Right renal cortex interstitium (tissue), 3 donors: ENCODE results near the gene PEX5L. TPM values are rescaled to one million over a fixed set of nuclear protein-coding genes. Genes with fewer than 3 reads are reported as not detected.

Experiments used
- DNase-seq, 3 donors: peaks; one replicate each; pipeline ENCODE4 v3.0.0-alpha.2; 2013; ENCODE audit warnings: low read depth in 3 of 3, low spot score in 2 of 3
- polyA plus RNA-seq, 3 donors: library from polyadenylated mRNA; unstranded; fragments of 120-200 nt; gene quantifications; one replicate each; pipeline ENCODE4 v1.2.1, GENCODE V29; 2013; ENCODE audit not compliant: insufficient read length in 3 of 3

The PEX5L gene
- polyA plus RNA-seq, 3 donors: 0.42 to 0.83 (median 0.50) TPM

DNA sequence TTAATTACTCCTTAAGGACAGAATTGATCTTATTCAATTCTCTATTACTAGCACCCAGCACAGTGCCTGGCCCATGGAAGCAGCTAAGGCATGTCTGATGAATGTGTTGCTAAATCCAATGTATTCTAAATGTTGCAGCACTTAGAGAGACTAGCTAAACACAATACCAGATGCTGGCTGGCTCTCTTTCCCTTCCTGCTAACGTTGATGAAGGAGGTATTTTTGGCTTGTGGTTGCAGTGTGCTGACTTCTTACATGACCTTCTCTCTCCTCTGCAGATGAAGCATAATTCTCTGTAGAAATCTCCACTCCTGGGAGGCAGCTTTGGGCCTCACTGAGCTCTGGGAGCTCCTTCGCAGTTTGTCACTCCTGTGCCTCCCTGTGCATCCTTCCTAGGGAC lies 183.6 kb downstream of the PEX5L start:
- DNase-seq: no peak

DNA sequence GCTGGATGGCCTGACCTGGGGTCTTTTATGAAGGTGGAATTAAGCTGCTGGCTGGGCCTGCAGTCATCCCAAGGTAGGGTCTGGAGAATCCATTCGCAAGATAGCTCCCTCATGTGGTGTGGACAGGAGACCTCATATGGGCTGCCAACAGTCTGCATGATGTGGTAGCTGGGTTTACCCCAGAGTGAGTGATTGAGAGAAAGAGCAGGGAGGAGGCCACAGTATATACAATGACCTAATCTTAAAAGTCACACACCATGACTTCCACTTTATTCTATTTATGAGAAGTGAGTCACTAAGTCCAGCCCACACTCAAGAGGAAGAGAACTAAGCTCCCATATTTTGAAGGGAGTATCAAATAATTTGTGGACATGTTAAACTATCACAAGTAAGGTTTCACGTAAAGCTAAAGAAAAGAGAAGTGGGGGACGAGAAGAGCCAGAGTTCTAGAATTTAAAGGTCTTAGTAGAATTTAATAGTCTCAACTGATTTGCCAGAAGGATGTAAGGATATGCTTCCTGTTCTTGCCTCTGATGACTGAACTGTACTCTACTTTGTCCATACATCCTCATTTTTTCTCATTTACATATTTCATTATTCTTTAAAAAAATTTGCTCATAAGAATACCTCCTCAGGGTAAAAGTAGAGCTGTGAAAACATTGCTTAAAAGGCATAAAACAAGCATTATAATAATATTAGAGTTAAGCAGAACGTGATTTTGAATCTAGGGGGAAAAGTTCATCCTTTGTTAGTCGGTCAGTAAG lies 184.4 kb downstream of the PEX5L start:
- DNase-seq: no peak

DNA sequence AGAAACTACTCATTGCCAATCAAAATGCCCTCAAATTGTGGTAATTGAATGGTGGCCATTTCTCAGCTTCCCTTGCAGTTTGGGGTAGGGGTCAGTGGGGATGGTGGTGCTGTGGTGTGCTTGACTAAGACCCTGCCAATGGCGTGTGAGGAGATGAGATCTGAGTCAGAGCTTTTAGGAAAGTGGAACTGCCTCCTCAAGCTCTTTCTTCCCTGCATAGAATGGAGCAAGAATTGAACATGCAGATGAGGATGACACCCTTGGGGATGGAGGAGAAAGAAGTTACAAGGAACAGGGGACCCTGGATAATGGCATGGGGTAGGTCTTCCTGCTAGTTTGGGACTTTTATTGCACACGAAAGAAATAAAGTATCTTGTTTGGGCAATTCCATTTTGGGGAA lies 188.0 kb downstream of the PEX5L start:
- DNase-seq: no peak

DNA sequence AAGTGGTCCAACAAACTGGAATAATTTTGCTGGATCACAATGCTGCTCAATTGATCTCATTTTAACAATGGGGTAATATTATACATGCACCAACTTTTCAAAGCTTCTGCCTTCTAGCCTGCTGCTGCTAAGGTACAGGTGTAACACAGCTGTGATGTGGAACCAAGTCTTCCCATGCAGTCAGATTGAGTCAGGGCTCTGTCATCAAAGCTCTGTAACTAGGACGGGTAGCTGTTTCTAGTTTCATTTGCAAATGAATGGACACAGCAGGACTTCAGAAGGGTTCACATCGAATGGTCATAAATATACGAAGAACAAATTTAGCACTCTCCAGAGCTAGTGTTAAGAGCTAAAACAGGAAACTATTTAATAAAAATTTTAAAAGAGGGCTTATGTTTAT lies 194.7 kb downstream of the PEX5L start:
- no peak for DNase-seq

DNA sequence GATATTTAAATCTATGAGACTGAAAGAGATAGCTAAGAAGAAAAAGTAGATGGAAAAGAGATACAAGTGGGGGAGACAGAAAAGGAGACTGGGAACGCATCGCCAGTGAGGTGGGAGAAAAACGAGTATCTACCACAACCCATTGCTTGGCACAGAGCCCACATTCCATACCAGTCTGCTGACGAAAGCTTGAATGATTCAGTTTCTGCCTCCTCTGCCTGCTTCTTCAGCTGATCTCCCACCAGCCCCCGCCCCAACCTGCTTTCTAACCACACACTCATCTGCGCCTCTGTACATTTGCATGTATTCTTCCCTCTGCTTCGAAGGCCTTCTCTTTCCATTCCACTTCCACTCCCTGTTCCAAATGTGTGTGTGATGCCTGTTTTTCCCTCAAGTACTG lies 195.8 kb downstream of the PEX5L start:
- DNase-seq: no peak

DNA sequence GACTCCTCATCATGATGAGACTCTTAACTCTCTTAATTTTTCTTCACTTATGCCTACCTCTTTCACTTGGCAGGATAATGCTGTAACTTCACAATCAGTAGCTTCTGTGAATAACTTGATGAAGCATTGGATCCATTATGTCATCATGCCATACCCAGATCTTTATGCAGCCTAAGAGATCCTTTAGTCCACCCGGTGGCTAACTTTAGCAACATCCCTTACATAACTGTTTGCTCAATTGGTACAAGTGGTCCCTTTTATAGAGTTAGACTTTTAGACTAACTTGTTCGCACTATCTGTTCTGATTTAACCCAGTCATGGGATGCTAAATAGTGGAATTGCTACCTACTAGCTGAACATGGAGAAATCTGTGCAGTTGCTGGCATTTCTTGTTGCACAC lies 199.4 kb downstream of the PEX5L start:
- DNase-seq: no peak

DNA sequence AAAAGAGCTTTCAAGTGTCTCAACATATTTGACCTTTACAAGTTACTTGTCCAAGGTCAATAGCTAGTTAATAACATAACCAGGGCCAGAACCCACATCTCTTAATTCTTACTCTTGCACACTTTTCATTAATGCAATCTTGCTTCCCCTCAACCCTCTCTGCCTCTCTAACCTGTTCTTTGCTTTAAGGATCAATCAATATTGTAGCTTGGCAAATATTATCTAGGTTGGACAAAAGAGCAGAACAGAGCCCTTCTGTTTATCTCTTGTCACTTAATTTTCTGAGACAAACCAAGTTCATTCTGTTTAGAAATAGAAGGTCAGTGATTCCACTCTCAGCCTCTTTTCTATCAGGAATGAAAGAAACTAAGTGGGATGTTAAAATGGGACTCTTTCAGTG lies 203.4 kb downstream of the PEX5L start:
- DNase-seq: no peak

DNA sequence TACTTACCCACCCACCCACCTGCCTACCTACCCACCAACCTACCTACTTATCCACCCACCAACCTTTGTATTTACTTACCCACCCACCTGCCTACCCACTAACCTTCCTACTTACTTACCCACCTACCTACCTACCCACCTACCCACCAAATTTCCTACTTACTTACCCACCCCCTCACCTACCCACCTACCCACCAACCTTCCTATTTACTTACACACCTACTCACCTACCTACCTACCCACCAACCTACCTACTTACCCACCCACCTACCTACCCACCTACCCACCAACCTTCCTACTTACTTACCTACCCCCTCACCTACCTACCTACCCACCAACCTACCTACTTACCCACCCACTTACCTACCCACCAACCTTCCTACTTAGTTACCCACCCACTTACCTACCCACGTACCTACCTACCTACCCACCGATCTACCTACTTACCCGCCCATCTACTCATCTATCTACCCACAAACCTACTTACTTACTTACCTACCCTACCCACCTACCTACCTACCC lies 204.3 kb downstream of the PEX5L start:
- DNase-seq: no peak

DNA sequence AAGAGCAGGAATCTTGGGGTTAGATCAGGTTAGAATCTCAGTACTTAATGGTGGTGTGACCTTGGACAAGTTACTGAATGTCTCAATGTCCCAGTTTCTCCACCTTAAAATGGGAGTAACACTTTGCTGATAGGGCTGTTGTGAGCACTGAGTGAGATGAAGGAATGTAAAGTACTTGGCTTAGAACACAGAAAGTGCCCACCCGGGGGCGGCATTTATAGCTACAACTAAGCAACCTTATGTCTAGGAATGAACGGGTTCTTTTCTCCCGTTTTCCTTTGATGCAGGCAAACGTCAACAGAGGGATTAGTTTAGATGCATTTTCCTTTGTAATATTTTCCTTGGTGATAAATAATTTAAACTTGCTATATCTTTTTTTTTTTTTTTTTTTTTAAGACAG lies 207.3 kb downstream of the PEX5L start:
- no peak for DNase-seq

DNA sequence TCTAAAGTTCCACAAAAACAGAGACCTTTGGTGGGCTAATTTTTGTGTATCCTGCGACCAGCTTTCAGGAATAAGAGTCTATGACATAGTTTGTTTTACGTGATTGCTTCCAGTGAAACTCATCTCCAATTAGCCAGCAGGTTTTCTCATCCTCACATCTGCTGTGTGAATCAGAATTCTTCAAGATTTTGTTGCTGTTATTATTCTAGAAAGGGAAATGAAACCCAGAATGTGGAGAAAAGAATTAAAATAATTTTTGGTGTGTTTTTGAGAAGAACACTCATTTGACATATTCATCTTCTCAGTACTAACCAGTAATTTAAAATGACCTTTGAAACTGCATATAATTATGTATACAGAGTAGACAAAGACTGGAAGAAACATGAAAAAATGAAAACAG lies 208.0 kb downstream of the PEX5L start:
- DNase-seq: no peak

DNA sequence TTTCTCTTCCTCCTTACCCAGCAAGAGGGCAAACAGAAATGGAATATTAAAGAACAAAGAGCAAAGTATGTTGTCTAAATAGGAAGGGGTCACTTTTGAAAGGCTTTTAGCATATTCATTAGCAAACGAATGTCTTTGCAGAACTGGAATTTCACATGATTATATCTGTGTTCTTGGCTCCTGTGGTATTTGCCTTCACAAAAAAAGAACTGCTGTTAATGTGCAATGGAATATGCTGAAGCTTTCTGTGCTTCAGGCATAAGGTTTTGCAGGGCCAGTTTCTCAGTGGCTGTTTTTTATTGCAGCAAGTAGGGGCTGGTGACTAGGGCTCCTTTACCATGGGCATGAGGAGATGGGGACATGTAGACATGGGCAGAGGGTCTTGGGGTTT lies 210.5 kb downstream of the PEX5L start:
- no peak for DNase-seq

DNA sequence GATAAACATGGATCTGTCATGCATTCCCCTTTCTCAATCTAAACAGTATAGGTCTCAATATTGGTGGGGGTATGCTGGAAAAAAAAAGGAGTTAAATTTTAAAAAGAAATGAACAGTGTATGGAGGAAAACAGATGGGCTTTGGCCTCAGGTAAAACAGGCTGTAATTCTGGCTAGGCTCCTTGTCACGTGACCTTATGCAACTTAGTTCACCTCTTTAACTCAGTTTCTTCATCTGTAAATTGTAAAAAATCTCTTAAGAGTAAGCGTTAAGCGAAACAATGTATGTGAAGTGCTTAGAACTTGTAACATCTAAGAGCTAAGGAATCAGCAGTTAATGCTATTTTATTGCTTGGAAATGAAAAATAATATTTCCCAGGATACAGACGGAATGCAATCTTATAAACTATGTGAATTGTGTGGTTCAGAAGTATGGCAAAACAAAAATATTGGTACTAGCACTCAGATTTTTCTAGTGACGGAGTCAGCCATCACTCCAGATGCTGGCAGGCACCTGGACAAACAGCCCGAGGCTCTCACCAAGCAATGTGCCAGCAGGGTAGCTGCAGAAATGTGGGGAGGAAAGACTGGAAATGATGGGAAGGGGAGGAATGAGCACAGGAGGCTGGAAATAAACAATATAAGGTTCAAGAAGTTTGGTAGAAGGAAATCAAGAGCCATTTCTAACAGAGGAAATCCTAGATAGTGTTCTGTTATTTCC lies 211.1 kb downstream of the PEX5L start:
- DNase-seq: no peak

DNA sequence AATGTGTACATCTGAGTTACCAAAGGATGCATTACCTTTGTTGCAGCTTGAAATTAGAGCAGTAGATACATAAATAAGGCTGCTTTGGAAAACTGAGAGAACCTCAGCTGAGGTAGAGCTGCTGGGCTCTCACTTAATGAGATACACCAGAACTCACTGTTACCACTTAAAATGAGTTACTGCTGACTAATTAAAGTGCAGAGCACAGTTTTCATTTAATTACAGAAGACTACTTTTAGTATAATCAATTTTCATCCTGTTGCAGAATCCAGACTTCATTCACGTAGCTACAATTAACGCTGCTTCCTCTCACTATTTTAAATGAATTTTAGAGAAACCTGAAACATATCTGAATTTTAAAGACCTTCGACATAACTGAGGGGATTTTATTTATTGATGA lies 214.4 kb downstream of the PEX5L start:
- DNase-seq: no peak

DNA sequence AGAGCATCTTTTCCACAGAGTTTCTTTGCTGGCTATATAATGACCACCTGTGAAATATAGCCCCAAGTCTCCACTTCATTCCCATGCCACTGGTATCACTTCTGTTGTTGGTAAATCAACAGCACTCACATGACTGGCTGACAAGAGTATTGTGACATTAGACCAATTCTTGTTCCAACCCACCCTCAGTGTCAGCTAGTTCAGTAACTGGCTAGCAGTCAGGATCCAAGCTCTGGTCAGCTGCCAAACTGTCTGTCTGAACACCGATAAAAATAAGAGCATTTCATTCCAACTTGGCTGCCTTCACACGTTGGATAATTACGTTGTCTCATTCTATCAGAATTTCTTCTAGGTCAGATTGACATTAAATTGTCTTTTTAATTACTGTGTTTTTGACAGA lies 217.4 kb downstream of the PEX5L start:
- no peak for DNase-seq

DNA sequence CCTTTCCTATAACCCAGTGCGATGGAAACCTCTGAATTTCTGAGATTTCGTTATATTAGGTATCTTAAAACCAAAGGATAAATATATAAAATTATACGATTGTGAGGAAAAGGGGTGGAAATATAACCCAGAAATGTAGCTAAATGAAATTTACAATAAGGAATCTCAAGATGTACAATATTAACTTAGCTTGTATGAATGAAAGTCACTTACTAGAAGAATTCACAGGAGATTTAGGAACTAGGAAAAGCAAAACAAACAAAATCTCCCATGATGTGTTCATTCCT lies 224.7 kb downstream of the PEX5L start:
- DNase-seq: no peak

DNA sequence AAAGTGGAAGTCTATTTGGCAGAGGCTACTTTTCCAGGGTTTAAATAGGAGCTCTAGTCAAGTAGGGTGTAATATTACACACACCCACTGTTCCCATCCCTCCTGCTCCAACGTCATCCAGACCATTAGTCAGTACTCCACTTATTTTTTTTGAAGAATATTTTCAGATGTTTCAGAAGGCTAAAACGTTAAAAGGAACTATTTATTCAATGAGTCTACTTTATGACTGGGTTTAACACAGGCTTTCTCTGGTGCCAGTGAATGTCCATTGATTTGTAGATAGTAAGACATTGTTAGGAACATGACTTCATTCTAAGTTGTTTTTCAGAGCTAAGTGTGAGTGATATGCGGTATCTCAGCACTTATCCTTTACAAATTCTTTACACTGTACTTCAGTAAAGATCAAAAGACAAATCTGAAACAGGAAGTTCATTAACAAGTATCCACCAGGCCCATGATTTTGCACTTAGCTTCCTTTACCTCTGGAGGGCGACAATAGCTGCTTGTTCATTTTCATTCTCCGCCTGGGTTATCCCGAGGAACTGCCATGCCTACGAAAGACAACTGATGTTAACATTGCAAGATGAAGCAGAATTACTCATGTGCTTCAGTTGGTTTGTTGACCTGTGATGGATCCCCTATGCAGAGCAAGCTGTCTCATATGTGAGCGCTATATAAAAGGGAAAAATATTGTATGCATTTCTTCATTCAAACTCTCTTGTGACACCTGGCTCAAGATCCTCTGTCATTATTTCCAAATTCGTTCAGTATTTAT lies 225.2 kb downstream of the PEX5L start:
- peak; percentile 8 to 29 (median 27) for DNase-seq

DNA sequence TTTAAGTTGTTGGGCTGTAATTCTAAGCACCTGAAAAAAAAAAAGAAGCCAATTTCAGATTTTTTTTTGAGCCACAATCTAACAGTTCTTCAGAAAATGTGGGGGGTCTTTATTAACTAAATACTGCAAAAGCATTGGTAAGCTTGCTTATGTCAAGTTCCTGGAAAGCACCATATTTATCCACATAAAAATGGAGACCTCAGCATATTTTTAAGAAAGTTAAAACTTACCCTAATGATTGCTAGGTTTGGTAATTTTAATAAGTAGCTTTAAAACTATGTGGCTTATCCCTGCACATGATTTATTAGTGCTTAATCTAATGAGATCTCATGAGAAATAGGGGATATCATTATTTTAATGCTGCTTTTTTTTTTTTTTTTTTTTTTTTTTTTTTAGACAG lies 227.1 kb downstream of the PEX5L start:
- DNase-seq: no peak

DNA sequence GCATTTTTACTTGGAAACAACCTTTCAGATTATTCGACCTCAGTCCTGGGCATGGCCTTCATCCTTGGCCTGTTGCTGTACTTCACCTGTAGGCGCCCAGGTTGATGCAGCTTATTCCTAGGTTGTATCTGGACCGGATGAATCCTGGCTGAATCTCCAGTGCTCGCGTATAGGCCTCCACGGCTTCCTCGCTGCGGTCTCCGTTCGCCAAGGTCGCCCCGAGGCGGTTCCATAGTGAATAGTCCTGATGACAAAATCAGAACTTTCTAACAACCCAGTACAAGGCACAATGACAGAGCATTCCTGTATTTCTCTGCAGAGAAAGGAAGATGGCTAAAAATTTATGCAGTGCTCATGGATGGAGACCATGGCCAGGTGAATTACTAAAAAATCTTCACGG lies 229.1 kb downstream of the PEX5L start:
- no peak for DNase-seq

DNA sequence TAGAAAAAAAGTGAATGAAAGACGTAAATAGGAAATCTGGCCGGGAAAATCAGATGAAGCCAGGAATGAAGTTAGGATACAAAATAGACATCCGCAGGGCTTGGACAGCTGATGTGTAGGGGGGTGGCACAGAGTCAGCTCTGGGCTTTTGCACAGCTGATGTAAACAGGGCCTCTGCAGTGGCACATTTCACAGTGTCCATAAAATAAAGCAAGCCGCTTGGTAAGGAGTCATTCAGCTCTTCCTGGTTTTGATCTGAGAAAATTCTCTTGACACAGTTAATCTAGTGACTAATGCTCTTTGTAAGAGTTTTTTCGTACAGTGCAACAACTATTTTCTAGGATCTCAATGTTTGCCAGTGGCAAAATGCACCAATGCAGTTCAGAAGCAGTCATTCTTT lies 230.6 kb downstream of the PEX5L start:
- no peak for DNase-seq

DNA sequence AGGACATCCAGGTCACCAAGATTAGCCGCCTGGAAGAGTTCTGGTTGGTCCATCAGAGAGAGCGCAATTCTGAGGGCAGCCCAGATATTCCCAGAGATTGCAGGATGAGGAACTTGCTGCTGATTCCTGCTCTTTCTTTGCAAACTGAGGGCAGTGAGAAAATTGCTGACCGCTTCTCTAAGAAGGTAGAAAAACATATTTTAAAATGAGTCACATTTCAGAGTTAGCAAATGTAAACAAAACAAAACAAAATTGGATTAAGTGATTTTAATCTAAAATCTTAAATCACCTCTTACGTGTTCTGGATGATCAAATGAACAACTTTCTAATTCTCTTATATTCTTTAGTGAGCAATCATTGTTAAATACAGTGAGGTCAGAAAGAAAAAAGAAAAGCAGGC lies 234.9 kb downstream of the PEX5L start:
- DNase-seq: no peak

DNA sequence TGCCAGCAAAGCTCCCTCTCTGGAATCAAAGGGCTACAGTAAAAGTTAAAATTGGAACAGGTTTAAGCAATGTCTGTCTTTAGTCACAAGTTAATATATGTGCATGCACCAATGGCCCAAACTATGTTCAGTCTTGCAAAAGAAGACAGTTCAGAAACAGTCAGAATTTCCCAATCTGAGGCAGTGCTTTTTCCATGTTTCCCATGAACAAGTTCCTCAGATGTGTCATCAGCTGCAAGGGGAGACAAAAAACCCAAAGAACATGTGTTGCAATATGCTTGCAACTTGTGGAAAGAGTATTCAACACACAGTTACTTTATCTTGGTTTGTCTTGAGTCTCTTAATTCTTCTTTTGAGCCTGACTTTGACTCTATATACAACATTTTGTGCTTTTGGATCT lies 235.5 kb downstream of the PEX5L start:
- DNase-seq: no peak

DNA sequence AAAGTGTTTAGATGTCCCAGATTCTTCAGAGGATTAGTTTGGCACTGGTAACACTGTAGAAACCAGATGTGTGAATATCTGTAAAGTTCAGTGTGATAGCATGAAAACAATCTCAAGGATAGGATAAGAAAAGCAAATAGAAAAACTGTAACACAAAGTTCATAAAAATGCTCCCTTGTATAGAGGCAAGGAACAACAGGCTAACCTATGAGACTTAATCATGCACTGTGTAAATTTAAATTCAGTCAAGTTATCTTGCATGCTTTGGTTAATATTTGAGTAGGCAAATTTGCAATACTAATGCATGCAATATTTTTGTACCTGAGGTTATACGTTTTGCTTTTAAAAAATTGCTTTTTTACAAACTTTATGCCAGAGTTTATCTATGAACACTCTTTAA lies 239.5 kb downstream of the PEX5L start:
- DNase-seq: no peak
